H9 (cell line): ENCODE data around the gene VASH2. TPM values are rescaled to one million over a fixed set of nuclear protein-coding genes. Genes with fewer than 3 reads are reported as not detected.
A peak's percentile ranks its signal among the peaks of the same experiment; 100 is the strongest.

Source experiments
- DNase-seq: peaks from one replicate; pipeline ENCODE4 v3.0.0-alpha.2; 2017
- H2AFZ ChIP-seq: one replicate; pipeline ENCODE4 v1.6.1; 2013; ENCODE audit warnings: mild to moderate bottlenecking, low read length, control low read depth, moderate library complexity
- H2AK5ac ChIP-seq: 2 replicates; pipeline ENCODE4 v1.6.1; 2013; ENCODE audit warnings: low read length, control low read depth, mixed read lengths; ENCODE audit not compliant: insufficient read length
- H2BK120ac ChIP-seq: one replicate; pipeline ENCODE4 v1.6.1; 2013; ENCODE audit warnings: low read depth, mild to moderate bottlenecking, low read length, control low read depth, inconsistent platforms; ENCODE audit not compliant: poor library complexity, severe bottlenecking
- H2BK12ac ChIP-seq: 2 replicates; pipeline ENCODE4 v1.6.1; 2013; ENCODE audit warnings: low read length, control low read depth, mixed read lengths, low read depth; ENCODE audit not compliant: insufficient read length
- H2BK15ac ChIP-seq: 2 replicates; pipeline ENCODE4 v1.6.1; 2013; ENCODE audit warnings: low read depth, low read length, control low read depth
- H2BK20ac ChIP-seq: one replicate; pipeline ENCODE4 v1.6.1; 2013; ENCODE audit warnings: low read depth, mild to moderate bottlenecking, low read length, control low read depth, inconsistent platforms; ENCODE audit not compliant: poor library complexity, severe bottlenecking
- H2BK5ac ChIP-seq: 2 replicates; pipeline ENCODE4 v1.6.1; 2013; ENCODE audit warnings: low read length, control low read depth, mixed read lengths; ENCODE audit not compliant: insufficient read length
- H3K14ac ChIP-seq: 2 replicates; pipeline ENCODE4 v1.6.1; 2013; ENCODE audit warnings: low read length, control low read depth; ENCODE audit not compliant: insufficient read depth
- H3K18ac ChIP-seq: 2 replicates; pipeline ENCODE4 v1.6.1; 2013; ENCODE audit warnings: low read depth, mild to moderate bottlenecking, mixed read lengths, low read length, control low read depth; ENCODE audit not compliant: insufficient read length
- H3K23ac ChIP-seq: 2 replicates; pipeline ENCODE4 v1.6.1; 2013; ENCODE audit warnings: low read length, control low read depth, mixed read lengths, low read depth; ENCODE audit not compliant: insufficient read length
- H3K23me2 ChIP-seq: 2 replicates; pipeline ENCODE4 v1.6.1; 2013; ENCODE audit warnings: low read depth, mild to moderate bottlenecking, mixed read lengths, low read length, control low read depth; ENCODE audit not compliant: insufficient read length, poor library complexity, severe bottlenecking
- H3K27ac ChIP-seq: 2 replicates; pipeline ENCODE4 v1.5.1; 2013; ENCODE audit warnings: low read length, control low read depth, mixed read lengths, low read depth; ENCODE audit not compliant: insufficient read length
- H3K27me3 ChIP-seq: 2 replicates; pipeline ENCODE4 v1.6.1; 2013; ENCODE audit warnings: low read length, control low read depth, inconsistent platforms; ENCODE audit not compliant: insufficient read depth
- H3K4ac ChIP-seq: 2 replicates; pipeline ENCODE4 v1.6.1; 2013; ENCODE audit warnings: low read depth, mild to moderate bottlenecking, control low read depth, inconsistent platforms, low read length, moderate library complexity
- H3K4me1 ChIP-seq: 2 replicates; pipeline ENCODE4 v1.6.1; 2013; ENCODE audit warnings: low read length, control low read depth, inconsistent platforms; ENCODE audit not compliant: insufficient read depth
- H3K4me2 ChIP-seq: 2 replicates; pipeline ENCODE4 v1.6.1; 2013; ENCODE audit warnings: low read length, control low read depth, mixed read lengths; ENCODE audit not compliant: insufficient read length, insufficient read depth
- H3K56ac ChIP-seq: 2 replicates; pipeline ENCODE4 v1.6.1; 2013; ENCODE audit warnings: low read depth, mild to moderate bottlenecking, mixed read lengths, low read length, control low read depth; ENCODE audit not compliant: insufficient read length
- H3K79me1 ChIP-seq: 2 replicates; pipeline ENCODE4 v1.6.1; 2013; ENCODE audit warnings: low read depth, mild to moderate bottlenecking, moderate library complexity, low read length, control low read depth, inconsistent platforms; ENCODE audit not compliant: insufficient read depth, poor library complexity, severe bottlenecking
- H3K79me2 ChIP-seq: 2 replicates; pipeline ENCODE4 v1.6.1; 2013; ENCODE audit warnings: low read length, control low read depth, inconsistent platforms; ENCODE audit not compliant: insufficient read depth
- H3K9ac ChIP-seq: 2 replicates; pipeline ENCODE4 v1.6.1; 2013; ENCODE audit warnings: low read length, control low read depth, mixed read lengths; ENCODE audit not compliant: insufficient read length; ENCODE audit errors: extremely low read depth
- H3K9me3 ChIP-seq: one replicate; pipeline ENCODE4 v1.6.1; 2013; ENCODE audit warnings: low read depth, low read length, inconsistent platforms; ENCODE audit not compliant: control insufficient read depth
- H3T11ph ChIP-seq: one replicate; pipeline ENCODE4 v1.6.1; 2013; ENCODE audit warnings: mild to moderate bottlenecking, low read length, control low read depth, inconsistent platforms
- H4K20me1 ChIP-seq: one replicate; pipeline ENCODE4 v1.6.1; 2013; ENCODE audit not compliant: control insufficient read depth, insufficient read length, insufficient read depth
- H4K5ac ChIP-seq: 2 replicates; pipeline ENCODE4 v1.6.1; 2013; ENCODE audit warnings: low read depth, mild to moderate bottlenecking, mixed read lengths, low read length, control low read depth; ENCODE audit not compliant: insufficient read length
- H4K8ac ChIP-seq: replicated peaks from 2 replicates; pipeline ENCODE4 v1.6.1; 2013; ENCODE audit warnings: low read length, control low read depth, mixed read lengths, low read depth; ENCODE audit not compliant: insufficient read length
- H4K91ac ChIP-seq: 2 replicates; pipeline ENCODE4 v1.6.1; 2013; ENCODE audit warnings: low read depth, mild to moderate bottlenecking, moderate library complexity, mixed read lengths, low read length, control low read depth; ENCODE audit not compliant: insufficient read length
- H3K27ac Mint-ChIP-seq, 3 experiments: 2 replicates in 2 of 3; 3 replicates in 1 of 3; pipeline ENCODE4 v1.8.0; 2020 to 2021; ENCODE audit warnings: mixed read lengths in 3 of 3, mild to moderate bottlenecking in 1 of 3, moderate library complexity in 1 of 3
- H3K27me3 Mint-ChIP-seq: 2 replicates; pipeline ENCODE4 v1.8.0; 2021; ENCODE audit warnings: low read depth, mild to moderate bottlenecking, moderate library complexity, mixed read lengths
- H3K36me3 Mint-ChIP-seq, 3 experiments: 2 replicates in 2 of 3; 3 replicates in 1 of 3; pipeline ENCODE4 v1.8.0; 2020 to 2021; ENCODE audit warnings: low read depth in 3 of 3, mixed read lengths in 3 of 3; ENCODE audit not compliant: insufficient read depth in 1 of 3
- H3K4me1 Mint-ChIP-seq, 2 experiments: 2 replicates each; pipeline ENCODE4 v1.8.0; 2020; ENCODE audit warnings: mixed read lengths in 2 of 2
- H3K4me3 Mint-ChIP-seq, 2 experiments: 2 replicates in 1 of 2; 3 replicates in 1 of 2; pipeline ENCODE4 v1.8.0; 2020 to 2021; ENCODE audit warnings: mild to moderate bottlenecking in 2 of 2, mixed read lengths in 2 of 2, moderate library complexity in 1 of 2
- H3K9me3 Mint-ChIP-seq, 2 experiments: 2 replicates in 1 of 2; 3 replicates in 1 of 2; pipeline ENCODE4 v1.8.0; 2020; ENCODE audit warnings: mild to moderate bottlenecking in 2 of 2, mixed read lengths in 2 of 2, moderate library complexity in 1 of 2
- CTCF ChIP-seq: fragments of 200-600 bp; sonication (generic); conservative IDR thresholded peaks from 3 replicates; pipeline ENCODE4 v1.8.0; 2021; ENCODE audit warnings: antibody characterized with exemption, mild to moderate bottlenecking
- WGBS: extraction: QIAGEN DNeasy Blood & Tissue Kit; methylation state at CpG from one replicate; pipeline ENCODE4 v1.1.7; 2013; ENCODE audit warnings: missing lambda C conversion rate, low lambda C conversion rate, mixed read lengths; ENCODE audit not compliant: insufficient read length; ENCODE audit errors: extremely low coverage; 5-methylcytosine and 5-hydroxymethylcytosine counted together
- total RNA-seq: library from RNA; stranded (reverse); gene quantifications from 2 replicates; pipeline ENCODE4 v1.2.1, GENCODE V29; 2021

Gene VASH2
- total RNA-seq, 1 experiment from 2014 or later = 76.1 TPM

GRCh38 chr1:212981571-212982328 is 31.4 kb downstream of the VASH2 start:
- Histone ChIP-seq H4K20me1 (no peaks in the 10 kb centered on the region), H3K14ac (no peak overlapping the region), H2BK15ac (no peak overlapping the region), H3K4ac (no peak overlapping the region), H3K4me1 (peaks cover 7% of the 10 kb centered on the region; the same call in 1 of the 2 replicates), H3K27me3 (no peaks in the 10 kb centered on the region), H4K5ac (no peak overlapping the region), H4K8ac (no peak overlapping the region), H3K79me2 (no peaks in the 10 kb centered on the region), H2AK5ac (no peak overlapping the region), H2BK20ac (no peak overlapping the region), H3K23me2 (no peaks in the 10 kb centered on the region), H2BK120ac (no peak overlapping the region), H2AFZ (no peak overlapping the region), H3K4me2 (no peak overlapping the region), H3K23ac (no peak overlapping the region), H3K9me3 (no peaks in the 10 kb centered on the region), H3K79me1 (no peaks in the 10 kb centered on the region), H3K27ac (no peak overlapping the region), H3K18ac (no peak overlapping the region), H4K91ac (no peak overlapping the region), H3K56ac (no peak overlapping the region), H3K9ac (no peak overlapping the region), H2BK12ac (no peak overlapping the region), H2BK5ac (no peak overlapping the region), H3T11ph (no peak overlapping the region)
- no peaks in the 10 kb centered on the region; the same call in 1 of the 2 replicates for H3K27me3 Mint-ChIP-seq
- peaks cover 47 to 92% (median 55%) of the 10 kb centered on the region in 3 experiments; a peak in 6 of 7 replicates for H3K36me3 Mint-ChIP-seq
- H3K27ac Mint-ChIP-seq = peak overlapping the region; percentile 52 to 87 (median 69); a peak in 5 of 7 replicates
- DNase-seq = peak; percentile 41
- H3K4me1 Mint-ChIP-seq = peaks cover 46 to 47% of the 10 kb centered on the region in 2 experiments
- no peak for TF ChIP-seq CTCF
- no peaks in the 10 kb centered on the region for H3K9me3 Mint-ChIP-seq
- WGBS = no CpG with 5 or more reads among the region's 13 CpGs
- H3K4me3 Mint-ChIP-seq = no peak overlapping the region; a peak in 1 of 5 replicates
